SJSA1 (cell line): ENCODE results near the gene BTNL9. TPM values are rescaled to one million over a fixed set of nuclear protein-coding genes. Genes with fewer than 3 reads are reported as not detected.
"Not testable (repeated sequence)": the region's sequence is repeated elsewhere in the genome, so short reads cannot be mapped to it uniquely, and the experiment has no call there.

Experiments used
- DNase-seq, 2 experiments: peaks; one replicate each; pipeline ENCODE4 v3.0.0-alpha.2; 2015 to 2020; ENCODE audit warnings: low spot score in 2 of 2, low read depth in 1 of 2
- H3K27ac ChIP-seq: fragments of 250-450 bp; sonication (Bioruptor Pico); 2 replicates; pipeline ENCODE4 v1.5.1; 2020; ENCODE audit warnings: mild to moderate bottlenecking, moderate library complexity
- H3K27me3 ChIP-seq: fragments of 250-450 bp; sonication (Bioruptor Pico); replicated peaks from 2 replicates; pipeline ENCODE4 v1.5.1; 2020; ENCODE audit warnings: mild to moderate bottlenecking, moderate library complexity
- H3K36me3 ChIP-seq: fragments of 250-450 bp; sonication (Bioruptor Pico); 2 replicates; pipeline ENCODE4 v1.5.1; 2020; ENCODE audit warnings: mild to moderate bottlenecking
- H3K4me1 ChIP-seq: fragments of 250-450 bp; sonication (Bioruptor Pico); replicated peaks from 2 replicates; pipeline ENCODE4 v1.6.1; 2021; ENCODE audit warnings: mild to moderate bottlenecking
- H3K4me3 ChIP-seq: fragments of 250-450 bp; sonication (Bioruptor Pico); 2 replicates; pipeline ENCODE4 v1.5.1; 2020; ENCODE audit warnings: mild to moderate bottlenecking
- H3K9me3 ChIP-seq: fragments of 250-450 bp; sonication (Bioruptor Pico); replicated peaks from 2 replicates; pipeline ENCODE4 v1.5.1; 2020; ENCODE audit warnings: mild to moderate bottlenecking
- total RNA-seq: library from RNA; depleted of rRNA; stranded (reverse); fragments of >200 nt; shearing (Covaris generic); gene quantifications from 2 replicates; pipeline ENCODE4 v1.2.3, GENCODE V29; 2014

BTNL9 gene
- total RNA-seq, 1 experiment from 2014 or later: not detected

DNA sequence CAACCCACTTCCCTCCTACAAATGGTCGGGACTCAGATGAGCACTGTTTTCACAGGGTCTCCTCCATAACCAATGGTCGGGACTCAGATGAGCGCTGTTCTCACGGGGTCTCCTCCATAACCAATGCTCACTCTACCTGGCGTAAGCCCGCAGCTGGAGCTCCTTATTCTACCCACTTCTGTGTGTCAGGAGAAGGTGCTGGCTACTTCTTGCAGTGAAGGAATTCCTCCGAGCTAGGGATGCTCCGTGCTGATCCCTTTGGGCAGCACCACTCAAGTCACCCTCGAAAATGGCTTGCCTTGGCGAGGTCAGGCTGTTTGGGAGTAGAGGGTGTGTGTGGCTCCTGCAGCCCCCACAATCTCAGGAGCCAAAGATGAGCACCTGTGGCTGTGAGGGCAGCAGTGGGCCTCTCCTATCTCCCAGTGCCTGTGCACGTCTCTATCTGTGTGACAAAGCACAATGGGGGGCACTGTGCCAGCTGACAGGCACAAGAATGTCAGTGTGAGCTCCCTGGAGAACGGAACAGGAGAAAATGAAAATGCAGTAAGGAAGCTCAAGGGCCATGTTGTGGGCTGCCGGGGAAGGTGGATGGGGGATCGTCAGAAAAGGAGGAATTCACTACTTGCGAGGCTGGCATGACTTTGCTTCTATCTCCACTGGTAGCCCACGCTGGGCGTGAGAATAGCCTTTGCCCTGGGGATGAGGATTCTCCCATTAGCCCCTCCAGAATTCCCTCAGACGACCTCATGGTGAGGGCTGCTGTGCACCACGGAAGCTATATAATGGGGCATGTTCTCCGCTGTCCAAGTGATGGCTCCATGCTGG lies 3.9 kb upstream of the BTNL9 start:
- no peak overlapping the region for H3K27ac ChIP-seq
- no peaks in the 10 kb centered on the region for H3K4me1 ChIP-seq
- no peaks in the 10 kb centered on the region for H3K36me3 ChIP-seq
- DNase-seq: no peak
- H3K9me3 ChIP-seq: 0 out of 2 replicates have a peak, but pooled peaks cover 2% of the 10 kb centered on the region
- H3K27me3 ChIP-seq: peaks cover 25% of the 10 kb centered on the region
- no peak overlapping the region for H3K4me3 ChIP-seq

- no peak overlapping the region for H3K4me3 ChIP-seq
- H3K9me3 ChIP-seq: 0 out of 2 replicates have a peak, but pooled peaks cover 2% of the 10 kb centered on the region
- H3K27me3 ChIP-seq: peaks cover 31% of the 10 kb centered on the region
- no peak overlapping the region for H3K27ac ChIP-seq
- DNase-seq: no peak
- H3K4me1 ChIP-seq: no peaks in the 10 kb centered on the region
- H3K36me3 ChIP-seq: no peaks in the 10 kb centered on the region
Observed at GRCh38 chr5:181036816-181037364, 3.2 kb upstream of the BTNL9 start.

- 0 out of 2 replicates have a peak, but pooled peaks cover 2% of the 10 kb centered on the region for H3K9me3 ChIP-seq
Observed at GRCh38 chr5:181037365-181037861, 2.7 kb upstream of the BTNL9 start.

GRCh38 chr5:181039471-181039870 lies 595 bp upstream of the BTNL9 start:
- no peaks in the 10 kb centered on the region for H3K4me1 ChIP-seq
- no peak overlapping the region for H3K27ac ChIP-seq
- no peaks in the 10 kb centered on the region for H3K9me3 ChIP-seq
- peaks cover 54% of the 10 kb centered on the region for H3K27me3 ChIP-seq
- no peak for DNase-seq
- no peaks in the 10 kb centered on the region for H3K36me3 ChIP-seq
- no peak overlapping the region for H3K4me3 ChIP-seq

More at GRCh38 chr5:181037365-181037861, 2.7 kb upstream of the BTNL9 start:
- no peak overlapping the region for H3K27ac ChIP-seq
- H3K4me1 ChIP-seq: no peaks in the 10 kb centered on the region
- no peak overlapping the region for H3K4me3 ChIP-seq
- no peaks in the 10 kb centered on the region for H3K36me3 ChIP-seq
- DNase-seq: no peak
- H3K27me3 ChIP-seq: peaks cover 37% of the 10 kb centered on the region

GRCh38 chr5:181040631-181040945 lies 522 bp downstream of the BTNL9 start:
- no peaks in the 10 kb centered on the region for H3K4me1 ChIP-seq
- no peaks in the 10 kb centered on the region for H3K36me3 ChIP-seq
- peaks cover 54% of the 10 kb centered on the region for H3K27me3 ChIP-seq
- no peaks in the 10 kb centered on the region for H3K9me3 ChIP-seq
- DNase-seq: no peak
- H3K4me3 ChIP-seq: no peak overlapping the region
- no peak overlapping the region for H3K27ac ChIP-seq

- no peaks in the 10 kb centered on the region for H3K4me1 ChIP-seq
- no peaks in the 10 kb centered on the region for H3K36me3 ChIP-seq
- no peaks in the 10 kb centered on the region for H3K9me3 ChIP-seq
- H3K27ac ChIP-seq: no peak overlapping the region
- H3K27me3 ChIP-seq: peaks cover 54% of the 10 kb centered on the region
- no peak overlapping the region for H3K4me3 ChIP-seq
- DNase-seq: no peak
Observed at GRCh38 chr5:181041043-181041442, 977 bp downstream of the BTNL9 start.

DNA sequence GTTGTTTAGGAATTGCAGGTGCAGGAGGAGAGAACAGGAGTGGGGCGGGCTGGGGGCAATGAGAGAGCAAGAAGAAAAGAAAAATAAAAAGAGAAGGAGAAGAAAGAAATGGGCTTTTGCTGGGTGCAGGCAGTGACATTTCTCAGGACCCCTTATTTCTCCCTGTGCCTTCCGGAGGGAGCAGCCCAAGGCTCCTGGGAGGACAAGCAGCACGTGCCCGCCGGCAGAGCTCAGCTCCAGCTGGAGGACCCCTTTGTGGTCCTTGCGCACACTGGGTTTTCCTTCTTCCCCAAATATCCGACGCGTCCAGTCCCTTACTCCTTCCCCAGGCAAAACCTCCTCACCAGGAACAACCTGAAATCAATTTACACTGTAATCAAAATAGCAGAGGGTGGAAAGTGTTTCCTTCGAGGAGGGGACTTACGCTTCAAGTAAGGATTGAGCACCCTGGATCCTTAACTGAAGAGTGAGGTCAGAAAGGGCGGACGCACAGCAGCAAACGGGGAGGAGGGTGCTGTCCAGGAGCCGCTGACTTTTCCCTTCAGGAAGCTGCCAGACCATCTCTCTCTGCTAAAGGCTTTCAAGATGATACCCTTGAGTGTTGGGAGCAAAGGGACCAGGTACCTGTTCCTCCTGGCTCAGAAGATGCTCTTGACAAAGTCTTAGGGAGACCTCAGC lies 2.1 kb downstream of the BTNL9 start:
- Histone ChIP-seq H3K9me3 (no peaks in the 10 kb centered on the region), H3K36me3 (no peaks in the 10 kb centered on the region), H3K4me3 (no peak overlapping the region), H3K27me3 (peaks cover 53% of the 10 kb centered on the region), H3K27ac (no peak overlapping the region), H3K4me1 (no peaks in the 10 kb centered on the region)
- DNase-seq: no peak

GRCh38 chr5:181042722-181043121 lies 2.7 kb downstream of the BTNL9 start:
- Histone ChIP-seq H3K4me3 (no peak overlapping the region), H3K27me3 (peaks cover 53% of the 10 kb centered on the region), H3K36me3 (no peaks in the 10 kb centered on the region), H3K27ac (no peak overlapping the region), H3K4me1 (no peaks in the 10 kb centered on the region), H3K9me3 (no peaks in the 10 kb centered on the region)
- DNase-seq: no peak

- peaks cover 48% of the 10 kb centered on the region for H3K27me3 ChIP-seq
- DNase-seq: peak in 1 of 2 experiments; percentile 44
Observed at GRCh38 chr5:181043285-181044092, 3.4 kb downstream of the BTNL9 start.

DNA sequence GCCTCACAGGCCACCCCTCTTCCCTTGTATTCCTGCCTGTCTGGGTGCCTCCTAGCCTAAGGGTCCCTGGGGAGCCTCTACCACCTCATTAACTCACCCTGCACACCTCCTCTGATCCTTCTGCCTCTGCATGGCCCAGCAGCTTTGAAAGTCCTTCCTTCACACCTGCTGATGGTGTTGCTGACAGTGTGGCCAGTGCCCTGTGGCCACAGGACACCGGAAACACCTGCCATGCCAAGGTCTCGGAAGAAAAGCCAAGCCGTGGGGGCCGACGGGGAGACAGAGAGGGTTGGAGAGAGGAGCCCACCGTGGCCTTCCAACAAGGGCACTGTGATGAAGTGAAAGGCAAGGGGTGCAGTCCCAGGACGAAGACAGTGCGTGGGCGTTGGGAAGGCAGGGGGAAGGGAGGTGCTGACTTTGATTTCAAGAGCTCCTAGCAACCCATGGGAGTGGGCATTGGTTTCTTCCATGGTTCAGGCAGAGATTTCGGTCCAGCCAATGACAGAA lies 4.1 kb downstream of the BTNL9 start:
- H3K27me3 ChIP-seq: peaks cover 44% of the 10 kb centered on the region

More at GRCh38 chr5:181043285-181044092, 3.4 kb downstream of the BTNL9 start:
- Histone ChIP-seq H3K27ac (no peak overlapping the region), H3K4me3 (no peak overlapping the region), H3K9me3 (no peaks in the 10 kb centered on the region), H3K4me1 (no peaks in the 10 kb centered on the region), H3K36me3 (no peaks in the 10 kb centered on the region)

GRCh38 chr5:181044662-181045305 lies 4.7 kb downstream of the BTNL9 start:
- Histone ChIP-seq H3K36me3 (no peaks in the 10 kb centered on the region), H3K4me3 (no peak overlapping the region), H3K27me3 (peaks cover 48% of the 10 kb centered on the region), H3K9me3 (no peaks in the 10 kb centered on the region), H3K27ac (no peak overlapping the region), H3K4me1 (no peaks in the 10 kb centered on the region)
- DNase-seq: no peak

More for the DNA sequence above, 4.1 kb downstream of the BTNL9 start:
- Histone ChIP-seq H3K9me3 (no peaks in the 10 kb centered on the region), H3K27ac (no peak overlapping the region), H3K36me3 (no peaks in the 10 kb centered on the region), H3K4me3 (no peak overlapping the region), H3K4me1 (no peaks in the 10 kb centered on the region)
- DNase-seq: no peak

DNA sequence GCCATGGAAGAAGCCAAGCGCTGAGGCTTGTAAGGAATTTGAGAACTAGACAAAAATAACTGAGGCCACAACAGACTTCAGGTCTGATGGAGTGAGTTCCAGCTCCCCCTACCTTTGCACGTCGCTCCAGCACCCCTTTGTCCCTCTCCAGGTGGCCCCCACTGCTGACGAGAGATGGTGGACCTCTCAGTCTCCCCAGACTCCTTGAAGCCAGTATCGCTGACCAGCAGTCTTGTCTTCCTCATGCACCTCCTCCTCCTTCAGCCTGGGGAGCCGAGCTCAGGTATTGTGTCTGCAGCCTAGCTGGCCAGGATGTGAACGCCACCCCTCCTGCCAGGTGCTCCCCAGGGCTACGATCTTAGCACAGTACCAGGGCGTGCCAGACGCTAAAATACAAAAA lies 5.2 kb downstream of the BTNL9 start:
- H3K27me3 ChIP-seq: peaks cover 53% of the 10 kb centered on the region

GRCh38 chr5:181045857-181046256 lies 5.8 kb downstream of the BTNL9 start:
- not testable (repeated sequence) for DNase-seq, H3K36me3 ChIP-seq, H3K9me3 ChIP-seq, H3K27ac ChIP-seq, H3K4me1 ChIP-seq, H3K4me3 ChIP-seq
- peaks cover 52% of the 10 kb centered on the region for H3K27me3 ChIP-seq

More for the DNA sequence above, 5.2 kb downstream of the BTNL9 start:
- no peak for DNase-seq
- H3K4me1 ChIP-seq: no peaks in the 10 kb centered on the region
- H3K36me3 ChIP-seq: no peaks in the 10 kb centered on the region
- no peak overlapping the region for H3K27ac ChIP-seq
- H3K9me3 ChIP-seq: no peaks in the 10 kb centered on the region
- H3K4me3 ChIP-seq: no peak overlapping the region
